VCaP (cell line): ENCODE data around the gene HOXA4.

ENCODE experiments used
- H3K27ac ChIP-seq: fragments of 450-650 bp; 2 replicates; pipeline ENCODE4 v1.5.1; 2017
- CTCF ChIP-seq: fragments of 450-650 bp; conservative IDR thresholded peaks from 2 replicates; pipeline ENCODE4 v1.5.1; 2017; ENCODE audit warnings: mild to moderate bottlenecking, moderate library complexity

Gene HOXA4

GRCh38 chr7:27154901-27155815 is 24.6 kb upstream of the HOXA4 start:
- TF ChIP-seq CTCF: no peak
- peak overlapping the region; percentile 42; the same call in 1 of the 2 replicates for H3K27ac ChIP-seq

- no peak for TF ChIP-seq CTCF
These were observed 23.8 kb upstream of the HOXA4 start for GRCh38 chr7:27154369-27154768.

GRCh38 chr7:27153526-27153925 is 23.0 kb upstream of the HOXA4 start:
- H3K27ac ChIP-seq: no peak overlapping the region
- no peak for TF ChIP-seq CTCF

More at GRCh38 chr7:27154369-27154768, 23.8 kb upstream of the HOXA4 start:
- H3K27ac ChIP-seq: no peak overlapping the region

- no peak for TF ChIP-seq CTCF
- H3K27ac ChIP-seq: peak overlapping the region; percentile 94
These were observed 22.4 kb upstream of the HOXA4 start for GRCh38 chr7:27152816-27153442.

- H3K27ac ChIP-seq: peak within 1 kb of the TSS; percentile 94
- TF ChIP-seq CTCF: no peak
These were observed 21.6 kb upstream of the HOXA4 start, which contains the start of gene HOXA3 for GRCh38 chr7:27151931-27152815. Gene HOXA3 (minus strand): TSS chr7:27152583. CDS start chr7:27110640, 41,943 bp downstream.

GRCh38 chr7:27151341-27151930 is 20.9 kb upstream of the HOXA4 start:
- H3K27ac ChIP-seq: peak overlapping the region; percentile 94
- no peak for TF ChIP-seq CTCF
